Ishikawa (cell line): Measurements from ENCODE around the gene GABPB2.

ENCODE experiments used
- EGR1 ChIP-seq: IDR thresholded peaks from 2 replicates; pipeline ENCODE4 v1.6.1; 2012
- EP300 ChIP-seq: IDR thresholded peaks from 2 replicates; pipeline ENCODE4 v1.6.1; 2012; ENCODE audit warnings: borderline replicate concordance
- FOXM1 ChIP-seq: IDR thresholded peaks from 2 replicates; pipeline ENCODE4 v1.6.1; 2012; ENCODE audit warnings: low read depth, borderline replicate concordance
- RAD21 ChIP-seq: IDR thresholded peaks from 2 replicates; pipeline ENCODE4 v1.6.1; 2012; ENCODE audit warnings: low read depth
- TAF1 ChIP-seq: IDR thresholded peaks from 2 replicates; pipeline ENCODE4 v1.6.1; 2012; ENCODE audit warnings: low read depth, mild to moderate bottlenecking
- TCF12 ChIP-seq: IDR thresholded peaks from 2 replicates; pipeline ENCODE4 v1.6.1; 2012; ENCODE audit warnings: low read depth
- YY1 ChIP-seq: IDR thresholded peaks from 2 replicates; pipeline ENCODE4 v1.6.1; 2012; ENCODE audit warnings: low read depth

- TF ChIP-seq RAD21, result no peak
- no peak for TF ChIP-seq YY1
- TF ChIP-seq EP300, result no peak
- no peak for TF ChIP-seq FOXM1
- TF ChIP-seq TAF1, result no peak
- no peak for TF ChIP-seq EGR1
- no peak for TF ChIP-seq TCF12
Measured at GRCh38 chr1:151069103-151069486, 1.5 kb upstream of the GABPB2 start.
